AG10803 (cell line): ENCODE results near the gene DPH6.

Experiments
- DNase-seq: peaks from one replicate; pipeline ENCODE4 v3.0.0; 2010; ENCODE audit warnings: low read depth
- H3K4me3 ChIP-seq: 2 replicates; pipeline ENCODE4 v1.5.1; 2011; ENCODE audit warnings: mild to moderate bottlenecking, low read length, control low read depth
- CTCF ChIP-seq: conservative IDR thresholded peaks from 2 replicates; pipeline ENCODE4 v1.5.1; 2011; ENCODE audit warnings: mild to moderate bottlenecking, low read length, control low read depth, inconsistent platforms

DPH6 gene

GRCh38 chr15:35440265-35440664, 105.7 kb downstream of the DPH6 start:
- DNase-seq = no peak
- no peak overlapping the region for H3K4me3 ChIP-seq

GRCh38 chr15:35439291-35439690, 106.7 kb downstream of the DPH6 start:
- H3K4me3 ChIP-seq = no peak overlapping the region
- peak; percentile 92 for DNase-seq
- TF ChIP-seq CTCF = no peak

More at GRCh38 chr15:35440265-35440664, 105.7 kb downstream of the DPH6 start:
- TF ChIP-seq CTCF = no peak

- peak; percentile 40 for TF ChIP-seq CTCF
- H3K4me3 ChIP-seq = no peak overlapping the region
- DNase-seq = peak; percentile 37
These were observed 108.8 kb downstream of the DPH6 start for GRCh38 chr15:35437157-35437556.

GRCh38 chr15:35436422-35436821, 109.5 kb downstream of the DPH6 start:
- no peak for TF ChIP-seq CTCF
- no peak for DNase-seq
- H3K4me3 ChIP-seq = no peak overlapping the region

GRCh38 chr15:35431281-35431680, 114.7 kb downstream of the DPH6 start:
- H3K4me3 ChIP-seq = no peak overlapping the region
- no peak for TF ChIP-seq CTCF
- no peak for DNase-seq

GRCh38 chr15:35430301-35430700, 115.7 kb downstream of the DPH6 start:
- TF ChIP-seq CTCF = no peak
- no peak overlapping the region for H3K4me3 ChIP-seq
- DNase-seq = no peak

- no peak for TF ChIP-seq CTCF
- no peak for DNase-seq
- no peak overlapping the region for H3K4me3 ChIP-seq
These were observed 118.5 kb downstream of the DPH6 start for GRCh38 chr15:35427496-35427895.
